HG03469 (cell line): ENCODE measurements around the gene CAPN8.

Source experiments
- ATAC-seq: cut with Tn5 transposase; IDR thresholded peaks from one replicate; pipeline ENCODE4 v1.9.1; 2021; ENCODE audit warnings: mild to moderate bottlenecking, moderate library complexity, moderate number of reproducible peaks; ENCODE audit not compliant: unreplicated experiment

Gene CAPN8

DNA sequence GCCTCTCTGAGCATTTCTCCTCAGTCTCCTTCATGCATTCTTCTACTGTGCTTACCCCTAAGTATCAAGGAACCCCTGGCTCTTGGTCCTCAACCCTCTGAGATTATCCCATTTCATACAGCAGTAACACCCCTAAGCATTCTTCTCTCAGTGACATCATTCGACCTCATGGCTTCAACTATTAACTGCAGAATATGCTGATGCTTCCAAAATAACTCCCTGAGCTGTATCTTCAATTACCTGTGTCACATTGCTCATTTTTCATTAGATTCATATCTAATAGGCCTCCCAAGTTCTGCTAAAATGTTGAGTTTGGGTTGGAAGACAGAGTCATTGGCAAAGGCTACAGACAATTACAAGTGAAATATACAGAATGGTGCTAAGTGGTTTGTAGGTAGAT lies 7.5 kb downstream of the CAPN8 start:
- no peak for ATAC-seq

DNA sequence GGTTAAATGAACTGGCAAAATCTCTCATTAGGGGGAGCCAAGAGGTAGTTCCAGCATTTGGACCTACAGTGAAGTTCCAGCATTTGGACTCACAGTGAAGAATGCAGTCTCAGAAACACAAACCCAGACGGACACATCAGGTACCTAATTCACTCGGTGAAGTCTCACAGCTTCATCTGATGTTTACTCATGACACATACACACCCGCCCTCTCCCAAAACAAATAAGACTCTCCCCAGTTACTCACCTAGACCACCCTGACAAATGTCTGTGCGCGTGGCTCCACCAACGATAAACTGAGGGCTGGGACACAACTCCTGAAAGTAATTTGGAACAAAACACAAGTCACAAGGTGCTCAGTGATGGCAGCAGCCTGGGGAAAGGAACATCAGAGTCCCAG lies 11.4 kb downstream of the CAPN8 start:
- ATAC-seq = no peak

DNA sequence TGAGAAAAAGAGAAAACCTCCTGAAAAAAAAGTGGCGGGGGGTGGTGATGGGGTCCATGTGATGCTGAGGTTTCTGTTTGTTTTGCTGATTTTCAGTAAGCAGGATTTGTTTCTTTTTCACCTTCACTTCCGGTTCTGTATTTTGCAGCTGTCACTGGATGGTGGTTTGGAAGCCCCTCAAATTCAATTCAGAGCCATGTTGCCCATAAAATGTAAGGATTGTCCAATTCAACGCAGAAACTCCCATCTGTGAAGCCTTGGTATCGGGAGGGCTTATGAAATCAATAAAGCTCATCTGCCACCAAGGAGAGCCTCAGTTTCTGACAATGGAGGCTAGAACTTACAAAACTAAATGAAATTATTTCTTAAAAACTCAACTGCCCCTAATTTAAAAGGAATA lies 12.1 kb downstream of the CAPN8 start:
- no peak for ATAC-seq

DNA sequence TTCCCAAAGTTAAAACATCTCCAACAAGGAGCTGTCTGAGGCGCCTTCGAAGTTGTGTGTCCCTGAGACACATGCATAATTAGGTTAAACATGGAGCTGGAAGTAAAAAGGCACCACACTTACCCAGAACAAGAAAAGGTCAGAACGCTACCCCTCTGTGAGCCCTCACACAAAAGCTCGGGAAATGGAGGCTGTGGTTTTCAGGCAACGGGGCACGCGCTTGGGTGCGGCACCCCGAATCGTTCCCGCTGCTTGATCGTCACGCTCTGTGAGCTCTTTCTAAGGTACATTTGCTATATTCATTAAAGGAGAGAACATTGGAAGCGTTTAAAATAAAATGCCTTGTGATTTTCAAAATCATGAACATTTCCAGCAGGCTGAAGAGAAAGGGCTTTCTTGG lies 12.5 kb downstream of the CAPN8 start:
- ATAC-seq = no peak

DNA sequence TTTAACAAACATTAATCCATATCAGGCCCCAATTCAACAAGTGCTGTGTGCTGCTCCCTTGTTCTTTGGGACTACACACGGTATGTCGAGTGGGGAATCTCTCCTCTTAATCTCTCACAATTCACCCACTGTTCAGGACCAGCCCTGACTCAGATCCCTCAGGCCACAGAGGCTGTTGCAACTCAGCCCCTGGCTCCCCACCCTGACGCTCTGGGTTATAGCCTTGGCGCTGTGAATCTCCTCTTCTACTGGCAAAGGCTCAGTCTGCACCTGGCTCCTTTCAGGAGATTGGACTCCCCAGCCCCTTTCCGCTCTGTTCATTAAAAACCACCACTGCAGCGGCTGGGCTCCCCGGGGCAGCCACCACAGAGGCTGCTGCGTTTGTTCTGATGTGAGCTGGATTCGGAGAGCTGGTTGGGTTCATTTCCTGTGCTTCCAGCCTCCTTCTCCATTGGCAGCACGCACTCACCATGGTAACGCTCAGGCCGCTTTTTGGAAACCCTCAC lies 13.0 kb downstream of the CAPN8 start:
- no peak for ATAC-seq

DNA sequence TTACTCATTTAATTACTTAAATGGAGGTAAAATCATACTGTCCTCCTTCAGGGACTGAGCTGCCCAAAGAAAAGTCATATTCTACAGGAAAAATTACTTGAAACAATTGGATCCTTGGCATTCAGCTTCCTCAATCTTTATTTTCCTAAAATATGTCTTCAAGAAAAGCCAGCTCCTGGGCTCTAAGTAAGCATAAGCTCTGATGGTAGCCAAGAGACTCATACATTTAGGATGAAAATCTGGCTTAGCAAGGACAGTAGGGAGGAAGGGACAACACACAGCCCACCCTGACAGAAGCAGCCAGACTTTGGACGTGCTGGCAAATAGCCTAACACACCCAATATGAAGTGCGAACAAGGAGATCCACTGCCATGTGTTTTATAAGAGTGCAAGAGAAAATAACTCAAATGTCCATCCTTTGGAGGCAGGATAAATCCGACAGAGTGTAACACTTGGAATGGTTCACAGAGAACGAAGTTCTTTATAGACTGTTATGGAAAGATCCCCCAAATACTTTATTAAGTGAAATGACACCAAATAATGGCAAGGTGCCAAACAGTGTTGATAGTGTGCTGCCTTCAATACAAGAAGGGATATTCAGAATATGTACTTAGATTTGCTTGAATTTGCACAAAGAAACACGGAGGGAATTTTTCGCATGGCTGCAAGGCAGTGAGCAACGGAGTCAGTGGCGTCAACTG lies 14.1 kb downstream of the CAPN8 start:
- ATAC-seq = no peak

DNA sequence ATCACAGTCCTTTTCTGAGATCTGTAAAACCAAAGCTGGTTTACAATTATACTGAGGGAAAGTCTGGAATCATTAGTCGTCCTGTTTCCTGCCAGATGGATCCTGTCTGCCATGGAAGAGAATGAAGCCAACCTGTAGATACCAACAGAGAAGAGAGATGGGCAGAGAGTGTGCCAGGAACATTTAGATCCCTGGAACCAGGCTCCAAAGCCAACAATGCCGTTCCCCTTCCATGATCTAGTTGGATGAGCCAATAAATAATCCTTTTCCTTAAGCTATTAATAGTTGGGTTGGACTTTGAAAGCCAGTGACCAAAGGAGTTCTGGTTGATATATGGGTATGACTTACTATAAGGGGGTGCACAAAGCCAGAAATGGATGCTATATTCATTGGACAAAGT lies 15.0 kb downstream of the CAPN8 start:
- ATAC-seq = no peak

DNA sequence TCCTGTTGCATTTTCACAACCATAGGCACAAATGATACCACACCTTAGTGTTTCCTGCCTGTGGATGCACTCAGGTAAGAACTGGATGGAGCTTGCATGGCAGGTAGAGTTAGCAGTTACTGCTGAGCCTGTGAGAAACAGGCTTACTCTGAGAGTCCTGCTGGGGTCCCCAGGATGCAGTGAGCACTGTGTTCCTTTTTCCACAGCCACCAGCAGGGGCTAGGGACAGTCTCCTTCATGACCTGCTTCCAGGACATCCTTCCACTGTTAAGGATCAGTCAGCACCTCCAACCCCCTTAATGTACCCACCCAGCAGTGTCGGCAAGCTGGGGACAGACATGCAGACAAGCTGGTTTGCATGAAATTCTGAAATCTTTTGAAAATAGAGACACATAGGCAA lies 16.3 kb downstream of the CAPN8 start:
- no peak for ATAC-seq

DNA sequence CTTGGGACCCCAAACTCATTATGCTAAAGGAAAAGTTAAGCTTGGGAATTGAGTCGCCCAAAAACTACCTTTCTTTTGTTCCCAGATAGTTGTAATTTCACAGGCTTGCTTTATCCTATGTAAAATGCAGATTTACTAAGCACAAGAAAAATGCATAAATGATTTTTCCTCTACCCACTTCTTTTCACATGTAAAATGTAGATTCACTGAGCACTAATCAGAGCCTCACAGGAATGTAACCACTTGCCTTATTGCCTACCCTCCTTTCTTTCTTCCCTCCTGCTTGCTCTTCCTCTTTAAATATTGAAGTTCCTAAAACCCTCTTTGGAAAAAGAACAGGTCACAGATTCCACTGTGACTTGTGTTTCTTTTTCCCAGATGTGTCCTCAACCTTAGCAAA lies 18.3 kb downstream of the CAPN8 start:
- ATAC-seq = no peak

DNA sequence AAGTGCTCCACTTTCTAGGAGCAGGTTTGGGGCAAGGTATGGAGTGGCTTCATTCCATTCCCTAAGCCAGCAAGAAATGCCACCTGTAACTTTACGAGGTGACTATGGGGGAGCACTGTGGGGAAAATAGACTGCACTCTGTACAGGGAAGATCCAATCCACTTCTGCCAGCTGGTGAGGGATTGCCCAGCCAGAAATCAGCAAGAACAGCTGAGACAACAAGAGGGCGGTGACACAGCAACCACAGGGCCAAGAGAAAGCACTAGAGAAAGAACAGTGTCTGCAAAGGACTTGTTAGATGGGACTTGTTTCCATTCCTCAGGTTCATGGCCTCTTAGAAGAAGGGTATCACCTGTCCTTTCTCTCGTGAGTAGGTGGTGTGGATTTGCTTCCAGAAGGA lies 19.6 kb downstream of the CAPN8 start:
- no peak for ATAC-seq

DNA sequence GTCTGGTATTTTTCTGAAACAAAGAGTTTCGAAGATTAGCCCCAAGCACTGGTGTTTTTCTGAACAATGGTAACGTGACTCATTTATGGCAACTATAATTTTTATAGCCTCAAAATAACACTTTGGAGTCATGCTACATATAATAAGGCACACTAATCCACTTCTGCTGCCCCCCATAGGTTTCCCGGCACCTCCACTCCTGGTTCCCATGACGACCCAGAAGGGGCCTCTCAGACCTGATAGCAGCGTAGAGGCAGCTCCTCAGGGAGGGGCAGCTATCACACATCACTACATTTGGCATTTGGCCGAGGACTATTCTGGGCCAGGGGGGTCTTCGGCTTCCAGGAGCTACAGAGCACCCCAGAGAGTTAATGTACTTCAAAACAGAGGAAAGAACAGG lies 23.3 kb downstream of the CAPN8 start:
- no peak for ATAC-seq

DNA sequence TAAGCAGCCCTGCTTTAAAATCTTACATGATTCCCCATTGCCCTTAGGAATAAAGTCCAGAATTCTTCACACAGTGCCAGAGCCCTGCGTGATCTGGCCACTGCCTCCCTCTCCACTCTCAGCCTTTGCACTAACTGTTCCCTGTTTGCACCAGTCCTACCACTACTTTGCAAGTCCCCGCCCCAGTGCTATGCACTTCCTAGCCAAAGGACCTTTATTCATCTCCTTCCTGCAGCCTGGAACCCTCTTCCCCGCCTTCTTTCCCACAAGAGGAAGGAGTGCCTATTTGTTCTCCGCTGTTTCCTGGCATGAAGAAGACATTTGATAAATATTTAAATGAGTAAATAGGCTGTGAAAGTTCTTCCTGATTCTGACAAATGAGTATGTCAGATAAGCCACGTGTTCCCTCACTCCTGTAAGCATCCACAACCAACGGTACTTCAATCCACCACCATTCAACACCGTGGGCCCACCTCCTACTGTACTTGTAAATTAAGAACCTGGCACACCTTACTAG lies 23.9 kb downstream of the CAPN8 start:
- ATAC-seq = no peak

DNA sequence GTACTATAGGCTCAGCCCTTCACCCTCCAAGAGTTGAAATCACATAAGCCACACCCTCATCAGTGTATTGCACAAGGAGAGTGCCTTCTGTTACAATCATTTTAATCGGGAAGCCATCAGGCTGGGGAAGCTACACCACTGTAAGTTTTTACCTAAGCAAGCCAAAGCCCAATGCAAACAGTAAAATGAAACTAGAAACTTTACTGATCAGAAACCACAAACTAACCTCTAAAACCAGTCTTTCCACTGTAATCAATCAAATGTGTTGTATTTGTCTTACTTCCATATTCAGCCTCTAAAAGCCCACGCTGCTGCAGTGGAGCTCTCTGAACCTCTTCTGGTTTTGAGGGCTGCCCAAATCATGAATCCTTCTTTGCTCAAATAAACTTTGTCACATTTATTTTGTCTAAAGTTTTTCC lies 26.2 kb downstream of the CAPN8 start:
- ATAC-seq = no peak

DNA sequence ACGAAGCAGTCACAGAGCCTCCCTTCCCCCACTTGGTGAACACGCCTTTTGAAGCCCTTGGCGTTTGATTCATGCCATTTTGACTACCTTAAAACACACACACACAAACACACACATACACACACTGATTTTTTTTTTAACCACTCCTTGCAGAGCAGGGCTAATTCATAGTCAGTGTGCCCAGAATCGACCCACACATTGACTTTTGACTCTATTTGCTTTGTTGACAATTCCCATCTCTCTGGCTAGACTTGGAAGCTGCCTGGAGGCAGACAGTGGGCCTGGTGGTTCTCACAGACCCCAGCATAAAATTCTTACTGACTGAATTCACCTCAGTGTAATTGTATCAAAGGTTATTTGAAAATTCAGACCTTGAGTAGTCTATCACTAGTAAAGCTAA lies 30.3 kb downstream of the CAPN8 start:
- no peak for ATAC-seq

DNA sequence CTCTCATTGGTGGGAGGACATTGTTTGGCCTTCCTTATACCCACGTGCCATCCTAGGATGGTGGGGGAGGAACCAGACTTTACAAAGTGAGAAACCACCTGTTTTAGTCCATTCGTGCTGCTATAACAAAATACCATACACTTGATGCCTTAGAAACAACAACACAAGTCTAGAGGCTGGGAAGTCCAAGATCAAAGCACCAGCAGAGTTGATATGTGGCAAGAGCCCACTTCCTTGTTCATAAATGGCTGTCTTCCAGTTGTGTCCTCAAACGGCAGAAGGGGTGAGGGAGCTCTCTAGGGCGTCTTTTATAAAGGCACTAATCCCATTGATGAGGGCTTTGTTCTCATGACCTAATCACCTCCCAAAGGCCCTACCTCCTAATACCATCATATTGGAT lies 31.1 kb downstream of the CAPN8 start:
- no peak for ATAC-seq

DNA sequence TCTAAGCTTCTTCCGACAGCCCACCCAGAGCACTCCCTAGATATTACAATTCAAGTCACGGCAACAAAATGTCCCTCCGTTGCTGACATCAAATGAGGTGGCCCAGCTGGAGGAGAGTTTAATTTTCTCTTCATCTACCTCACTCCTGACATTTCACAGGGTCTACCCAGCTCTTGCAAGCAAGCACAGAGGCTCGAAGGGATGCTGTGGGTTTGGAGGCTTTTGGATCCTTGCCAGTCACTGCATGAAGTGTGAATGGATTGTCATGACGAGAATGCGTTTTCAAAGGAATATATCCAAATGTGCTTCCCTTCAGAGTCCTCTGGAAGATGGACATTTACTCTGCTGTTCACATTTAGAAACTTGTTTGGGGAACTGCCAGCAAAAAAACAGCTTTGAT lies 33.5 kb downstream of the CAPN8 start:
- ATAC-seq = no peak

DNA sequence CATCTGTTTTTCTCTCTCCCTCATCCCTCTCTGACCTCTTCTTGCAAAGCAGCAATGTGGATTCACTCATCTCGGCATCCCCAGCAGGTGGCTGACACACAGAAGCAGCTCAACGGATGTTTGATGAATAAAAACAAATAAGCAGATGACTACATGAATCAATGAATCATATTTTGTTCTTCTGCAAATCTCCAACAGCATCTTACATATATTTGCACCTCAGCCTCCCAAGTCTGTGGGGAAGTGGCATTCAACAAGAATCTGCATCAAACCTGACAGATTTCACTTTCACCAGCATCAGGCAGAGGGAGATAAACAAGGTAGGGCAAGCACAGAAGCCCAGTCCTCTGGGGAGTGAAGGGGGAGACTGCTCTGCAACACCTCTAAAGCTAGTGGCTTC lies 34.0 kb downstream of the CAPN8 start:
- no peak for ATAC-seq

DNA sequence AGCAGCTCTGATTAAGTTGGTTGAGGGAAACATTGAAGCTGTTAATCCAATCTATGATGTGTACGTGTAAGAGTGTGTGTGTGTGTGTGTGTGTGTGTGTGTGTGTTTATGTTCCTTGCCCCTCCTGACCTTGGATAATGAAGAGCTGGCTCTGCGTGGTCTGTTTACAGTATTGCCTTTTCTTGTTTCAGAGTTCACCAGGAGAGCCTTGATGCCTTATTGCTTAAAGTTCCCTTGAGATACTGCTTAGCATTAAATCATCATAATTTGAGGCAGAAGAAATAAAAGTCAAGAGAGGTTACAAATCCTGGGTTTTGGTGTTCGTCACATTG lies 36.4 kb downstream of the CAPN8 start:
- ATAC-seq = no peak

DNA sequence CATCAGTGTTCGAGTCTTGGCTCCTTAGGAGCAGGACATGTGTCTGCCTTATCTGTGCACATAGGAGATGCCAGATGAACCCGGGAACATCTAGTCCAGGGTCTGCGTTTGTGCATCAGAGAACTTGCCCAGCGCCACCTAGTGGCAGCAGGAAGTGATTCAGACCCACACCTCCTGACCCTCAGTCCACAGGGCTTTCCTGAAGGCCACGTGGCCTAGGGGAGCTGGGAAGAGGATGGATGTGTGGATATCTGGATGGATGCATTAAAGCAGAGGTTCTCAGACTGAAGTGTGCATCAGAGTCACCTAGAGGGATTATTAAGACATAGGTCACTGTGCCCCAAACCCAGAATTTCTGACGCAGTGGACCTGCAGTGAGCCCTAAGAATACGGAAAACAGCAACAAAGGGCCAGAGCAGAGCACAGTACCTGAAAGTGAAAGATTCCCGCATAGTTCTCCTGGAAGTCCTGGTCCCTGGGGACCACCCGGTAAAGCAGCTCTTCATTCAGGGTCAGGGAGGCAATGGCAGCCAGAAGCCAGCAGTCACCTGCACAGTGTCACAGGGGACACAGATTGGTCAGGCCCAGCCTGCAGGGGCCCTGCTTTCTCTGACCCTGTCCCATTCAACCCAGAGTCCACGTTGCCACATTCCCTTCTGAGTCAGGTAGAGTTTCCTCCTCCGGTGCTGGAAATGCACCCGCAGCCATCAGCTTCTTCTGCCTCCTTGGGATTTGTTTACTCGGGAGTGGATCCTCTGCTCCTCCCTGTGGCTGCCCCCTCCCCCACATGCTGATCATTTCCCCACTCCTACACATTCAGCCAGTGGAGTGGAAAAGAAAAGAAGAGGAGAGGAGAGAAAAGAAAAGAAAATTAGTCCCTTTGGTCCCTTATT lies 37.0 kb downstream of the CAPN8 start:
- ATAC-seq = no peak

DNA sequence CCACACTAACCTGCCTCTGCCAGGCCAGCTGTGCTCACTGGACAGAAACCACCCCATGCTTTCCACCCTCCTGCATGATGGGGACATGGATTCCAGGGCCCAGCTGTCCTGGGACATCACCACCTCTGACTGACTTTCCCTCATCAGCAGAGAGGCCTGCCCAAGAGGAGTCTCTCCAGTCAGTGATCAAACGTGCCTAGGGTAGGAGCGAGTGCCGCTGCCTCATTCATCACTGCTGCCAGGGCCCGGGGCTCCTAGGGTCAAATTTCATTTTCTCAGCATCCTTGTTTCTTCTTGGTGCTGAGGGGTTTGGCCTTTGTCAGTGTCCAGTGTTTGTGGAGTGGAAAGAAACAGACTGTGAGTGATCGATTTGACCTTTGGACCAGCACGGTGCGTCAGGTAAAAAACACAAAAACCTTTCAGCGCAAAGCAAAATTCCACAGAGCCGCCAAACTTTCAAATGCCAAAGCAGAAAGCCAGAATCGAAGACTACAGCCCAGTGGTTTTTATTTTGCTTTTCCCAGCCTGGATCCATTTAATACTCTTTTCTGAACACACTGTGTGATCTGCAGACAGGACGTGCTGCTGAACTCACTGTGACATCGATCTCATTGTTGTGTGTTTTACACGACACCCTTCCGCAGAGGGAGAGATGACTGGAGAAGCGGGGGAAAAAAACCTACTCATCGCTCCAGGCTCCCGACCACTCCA lies 43.2 kb downstream of the CAPN8 start:
- no peak for ATAC-seq

DNA sequence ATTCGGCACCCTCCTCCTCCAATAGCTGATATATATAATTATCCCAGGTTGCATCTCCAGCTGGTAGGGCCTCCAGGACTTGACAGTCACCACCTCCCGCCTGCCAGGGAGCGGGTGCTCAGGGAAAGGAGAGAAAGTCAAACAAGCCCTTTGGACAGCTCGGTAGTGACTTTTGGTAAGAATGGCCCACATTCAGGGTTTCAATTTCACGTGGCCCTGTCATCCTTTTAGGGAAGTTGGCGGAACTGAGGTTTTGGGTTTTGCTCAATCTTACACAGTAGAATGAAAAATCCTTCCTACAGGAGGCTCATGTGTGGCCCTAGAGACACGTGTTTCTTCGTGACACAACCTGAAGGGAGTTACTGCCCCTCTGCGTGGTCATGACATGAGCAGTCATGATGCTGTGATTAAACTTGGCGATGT lies 44.2 kb downstream of the CAPN8 start:
- ATAC-seq = peak; percentile 93
